SU-DHL-6 (cell line): ENCODE data around the gene CAPN15.

Source experiments
- H2AFZ ChIP-seq: fragments of 200-600 bp; sonication (generic); 2 replicates; pipeline ENCODE4 v1.6.1; 2014; ENCODE audit warnings: low read depth, mild to moderate bottlenecking, moderate library complexity, mixed read lengths, antibody characterized with exemption, low read length; ENCODE audit not compliant: severe bottlenecking
- H3F3A ChIP-seq: fragments of 200-600 bp; shearing (Covaris generic); 2 replicates; pipeline ENCODE4 v1.6.0; 2016; ENCODE audit warnings: antibody characterized with exemption, mild to moderate bottlenecking; ENCODE audit not compliant: insufficient read depth
- H3K27ac ChIP-seq: fragments of 200-600 bp; sonication (generic); 2 replicates; pipeline ENCODE4 v1.5.1; 2016; ENCODE audit warnings: low read depth, mild to moderate bottlenecking, low read length, moderate library complexity, mixed read lengths
- H3K27me3 ChIP-seq: fragments of 200-600 bp; sonication (generic), shearing (Covaris generic); 2 replicates; pipeline ENCODE4 v1.6.0; 2014; ENCODE audit warnings: mild to moderate bottlenecking, low read length
- H3K36me3 ChIP-seq: fragments of 200-600 bp; sonication (generic); 2 replicates; pipeline ENCODE4 v1.6.1; 2014; ENCODE audit warnings: mild to moderate bottlenecking, low read length, mixed read lengths
- H3K4me2 ChIP-seq: fragments of 300-600, 200-600 bp; shearing (Covaris generic), sonication (generic); 2 replicates; pipeline ENCODE4 v1.6.0; 2014; ENCODE audit warnings: low read length, low read depth, mild to moderate bottlenecking; ENCODE audit not compliant: poor library complexity, severe bottlenecking
- H3K4me3 ChIP-seq: fragments of 200-600 bp; sonication (generic); 2 replicates; pipeline ENCODE4 v1.5.1; 2014; ENCODE audit warnings: antibody characterized with exemption, low read length, mild to moderate bottlenecking, mixed read lengths; ENCODE audit not compliant: insufficient read depth, poor library complexity, severe bottlenecking
- H3K79me2 ChIP-seq: fragments of 200-600 bp; sonication (generic); 2 replicates; pipeline ENCODE4 v1.6.1; 2014; ENCODE audit warnings: mild to moderate bottlenecking, low read length, moderate library complexity; ENCODE audit not compliant: insufficient read depth
- H3K9ac ChIP-seq: fragments of 200-600 bp; sonication (generic); 2 replicates; pipeline ENCODE4 v1.7.0; 2014; ENCODE audit warnings: mild to moderate bottlenecking, low read length
- H3K9me2 ChIP-seq: fragments of 200-600 bp; sonication (generic); replicated peaks from 2 replicates; pipeline ENCODE4 v1.6.1; 2014; ENCODE audit warnings: low read length; ENCODE audit not compliant: insufficient read depth
- H3K9me3 ChIP-seq: fragments of 200-600 bp; sonication (generic); 2 replicates; pipeline ENCODE4 v1.6.1; 2014; ENCODE audit warnings: low read length, mixed read lengths; ENCODE audit not compliant: insufficient read depth
- H4K20me1 ChIP-seq: fragments of 200-600 bp; sonication (generic); 2 replicates; pipeline ENCODE4 v1.6.1; 2014; ENCODE audit warnings: low read depth, mild to moderate bottlenecking, antibody characterized with exemption, low read length, moderate library complexity, mixed read lengths
- EZH2phosphoT487 ChIP-seq: fragments of 200-600 bp; sonication (generic), shearing (Covaris generic); conservative IDR thresholded peaks from 2 replicates; pipeline ENCODE4 v1.6.1; 2018; ENCODE audit warnings: mild to moderate bottlenecking, antibody characterized with exemption, low read length, moderate library complexity, mixed read lengths
- TF ChIP-seq, protein P1 (sequence below): fragments of 200-600 bp; sonication (generic); IDR thresholded peaks from one replicate; pipeline ENCODE4 v1.5.1; 2017; ENCODE audit warnings: antibody characterized with exemption, mild to moderate bottlenecking, low read length, moderate library complexity; ENCODE audit not compliant: insufficient read depth, poor library complexity, severe bottlenecking

CAPN15 gene

DNA sequence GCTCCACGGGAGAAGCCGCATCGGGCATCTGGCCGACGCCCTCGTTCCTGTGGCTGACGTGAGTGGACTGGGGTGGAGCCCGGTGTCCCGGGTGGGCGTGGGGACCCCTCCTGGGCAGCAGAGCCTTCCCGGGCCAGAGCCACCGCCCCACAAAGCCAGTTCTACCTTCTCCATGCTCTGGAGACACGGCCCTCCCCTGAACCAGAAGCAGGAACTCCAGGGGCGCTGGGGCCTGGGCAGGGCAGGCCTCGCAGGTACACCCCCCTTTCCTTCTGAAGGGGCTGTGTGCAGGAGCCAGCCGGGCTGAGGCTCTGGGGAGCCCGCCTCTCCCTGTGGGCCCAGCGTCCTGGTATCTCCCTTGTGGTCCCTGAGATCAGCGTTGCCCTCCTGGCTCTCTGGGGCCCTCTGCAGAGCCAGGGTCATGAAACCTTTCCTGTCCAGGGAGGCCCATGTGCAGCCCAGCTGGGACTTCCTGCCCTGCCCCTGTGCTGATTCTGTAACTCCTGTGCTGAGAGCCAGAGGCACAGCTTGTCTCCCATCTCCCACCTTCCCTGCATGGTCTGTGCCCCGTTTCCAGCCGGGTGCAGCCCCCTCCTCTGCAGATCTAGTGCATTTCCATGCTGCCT is 48.8 kb downstream of the CAPN15 start:
- Histone ChIP-seq H3K9me2 (no peaks in the 10 kb centered on the region), H3F3A (no peaks in the 10 kb centered on the region), H3K79me2 (no peaks in the 10 kb centered on the region), H3K36me3 (no peaks in the 10 kb centered on the region), H3K9ac (no peak overlapping the region), H3K4me2 (no peak overlapping the region), H3K27me3 (no peaks in the 10 kb centered on the region), H2AFZ (no peak overlapping the region), H4K20me1 (no peaks in the 10 kb centered on the region), H3K4me3 (no peak overlapping the region), H3K27ac (no peak overlapping the region), H3K9me3 (no peaks in the 10 kb centered on the region)
- TF ChIP-seq, protein P1, sequence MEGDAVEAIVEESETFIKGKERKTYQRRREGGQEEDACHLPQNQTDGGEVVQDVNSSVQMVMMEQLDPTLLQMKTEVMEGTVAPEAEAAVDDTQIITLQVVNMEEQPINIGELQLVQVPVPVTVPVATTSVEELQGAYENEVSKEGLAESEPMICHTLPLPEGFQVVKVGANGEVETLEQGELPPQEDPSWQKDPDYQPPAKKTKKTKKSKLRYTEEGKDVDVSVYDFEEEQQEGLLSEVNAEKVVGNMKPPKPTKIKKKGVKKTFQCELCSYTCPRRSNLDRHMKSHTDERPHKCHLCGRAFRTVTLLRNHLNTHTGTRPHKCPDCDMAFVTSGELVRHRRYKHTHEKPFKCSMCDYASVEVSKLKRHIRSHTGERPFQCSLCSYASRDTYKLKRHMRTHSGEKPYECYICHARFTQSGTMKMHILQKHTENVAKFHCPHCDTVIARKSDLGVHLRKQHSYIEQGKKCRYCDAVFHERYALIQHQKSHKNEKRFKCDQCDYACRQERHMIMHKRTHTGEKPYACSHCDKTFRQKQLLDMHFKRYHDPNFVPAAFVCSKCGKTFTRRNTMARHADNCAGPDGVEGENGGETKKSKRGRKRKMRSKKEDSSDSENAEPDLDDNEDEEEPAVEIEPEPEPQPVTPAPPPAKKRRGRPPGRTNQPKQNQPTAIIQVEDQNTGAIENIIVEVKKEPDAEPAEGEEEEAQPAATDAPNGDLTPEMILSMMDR: no peak
- TF ChIP-seq EZH2phosphoT487: no peak

DNA sequence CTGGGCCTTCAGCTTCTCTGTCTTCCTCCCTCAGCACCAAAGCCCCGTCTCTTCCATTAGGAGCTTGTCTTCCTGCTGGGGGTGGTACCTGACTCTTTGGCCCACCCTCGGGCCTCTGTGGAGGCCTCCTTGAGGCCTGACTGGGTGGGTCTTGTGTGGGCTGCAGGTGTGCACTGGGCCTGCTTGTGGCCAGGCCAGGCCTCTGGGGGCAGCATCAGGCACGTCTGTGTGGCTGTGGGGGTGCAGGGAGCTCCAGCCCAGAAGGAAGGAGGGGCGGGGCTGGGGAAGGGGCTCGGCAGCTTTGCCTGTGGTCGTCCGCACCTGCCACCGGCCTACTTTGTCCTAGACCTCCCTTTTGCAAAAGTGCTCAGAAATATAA is 49.3 kb downstream of the CAPN15 start:
- no peak overlapping the region for H3K4me3 ChIP-seq
- TF ChIP-seq, protein P1: no peak
- H2AFZ ChIP-seq: no peak overlapping the region
- no peaks in the 10 kb centered on the region for H4K20me1 ChIP-seq
- H3K9me3 ChIP-seq: no peaks in the 10 kb centered on the region
- H3K9ac ChIP-seq: no peak overlapping the region
- no peak overlapping the region for H3K4me2 ChIP-seq
- H3K27me3 ChIP-seq: no peaks in the 10 kb centered on the region
- no peaks in the 10 kb centered on the region for H3F3A ChIP-seq
- no peak overlapping the region for H3K27ac ChIP-seq
- no peaks in the 10 kb centered on the region for H3K79me2 ChIP-seq
- H3K36me3 ChIP-seq: no peaks in the 10 kb centered on the region
- no peaks in the 10 kb centered on the region for H3K9me2 ChIP-seq

DNA sequence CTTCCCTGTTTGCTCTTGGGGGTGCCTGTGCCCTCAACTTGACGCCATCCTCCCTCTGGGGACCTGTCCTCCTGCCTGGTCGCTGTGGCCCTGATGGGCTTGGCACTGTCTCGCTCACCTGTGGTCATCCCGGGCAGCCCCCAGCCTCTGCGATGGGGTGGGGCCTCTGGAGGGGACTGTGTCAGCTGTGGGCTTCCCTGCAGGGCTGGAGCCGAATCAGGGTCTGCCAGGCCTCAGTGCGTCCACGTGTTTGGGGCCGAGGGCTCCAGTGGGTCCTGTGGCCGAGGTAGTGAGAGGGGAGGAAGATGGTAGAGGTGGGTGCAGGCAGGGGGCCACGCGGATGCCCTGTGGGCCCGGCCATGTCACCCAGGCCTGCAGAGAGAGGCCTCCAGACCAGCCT is 50.3 kb downstream of the CAPN15 start:
- H3K36me3 ChIP-seq: no peaks in the 10 kb centered on the region
- H3K27ac ChIP-seq: no peak overlapping the region
- no peaks in the 10 kb centered on the region for H3K9me2 ChIP-seq
- H3K4me2 ChIP-seq: no peak overlapping the region
- no peaks in the 10 kb centered on the region for H4K20me1 ChIP-seq
- H2AFZ ChIP-seq: no peak overlapping the region
- H3K9ac ChIP-seq: no peak overlapping the region
- H3K27me3 ChIP-seq: no peaks in the 10 kb centered on the region
- no peaks in the 10 kb centered on the region for H3K79me2 ChIP-seq
- TF ChIP-seq, protein P1: no peak
- no peak for TF ChIP-seq EZH2phosphoT487
- no peaks in the 10 kb centered on the region for H3K9me3 ChIP-seq
- H3F3A ChIP-seq: no peaks in the 10 kb centered on the region
- no peak overlapping the region for H3K4me3 ChIP-seq
